HFFc6 (cell line): ENCODE measurements around the gene TSC22D1. TPM values are rescaled to one million over a fixed set of nuclear protein-coding genes. Genes with fewer than 3 reads are reported as not detected.

Experiments used
- DNase-seq: peaks from one replicate; pipeline ENCODE4 v3.0.0-alpha.2; 2018
- H3K27ac Mint-ChIP-seq: 2 replicates; pipeline ENCODE4 v1.8.0; 2020; ENCODE audit warnings: mild to moderate bottlenecking, mixed read lengths
- H3K27me3 Mint-ChIP-seq: 2 replicates; pipeline ENCODE4 v1.8.0; 2021; ENCODE audit warnings: mild to moderate bottlenecking, moderate library complexity, mixed read lengths; ENCODE audit not compliant: insufficient read depth
- H3K36me3 Mint-ChIP-seq: 2 replicates; pipeline ENCODE4 v1.8.0; 2021; ENCODE audit warnings: low read depth, mixed read lengths
- H3K4me1 Mint-ChIP-seq: 2 replicates; pipeline ENCODE4 v1.8.0; 2020; ENCODE audit warnings: low read depth, mixed read lengths
- H3K4me3 Mint-ChIP-seq: 2 replicates; pipeline ENCODE4 v1.8.0; 2020; ENCODE audit warnings: mild to moderate bottlenecking, moderate library complexity, mixed read lengths
- H3K9me3 Mint-ChIP-seq: 2 replicates; pipeline ENCODE4 v1.8.0; 2020; ENCODE audit warnings: mild to moderate bottlenecking, mixed read lengths
- total RNA-seq, 6 experiments: library from RNA; stranded (reverse); fragmentation: NEBNext Ultra II Directional; extraction: Animal tissue kit (Norgen Biotek cat#: 25700); gene quantifications; 2 replicates in 1 of 6; 3 replicates in 5 of 6; pipeline ENCODE4 v1.2.3, GENCODE V29; 2021
- TF ChIP-seq, protein P1 (sequence below): fragments of 200-600 bp; sonication (generic); IDR thresholded peaks from 2 replicates; pipeline ENCODE4 v1.5.0; 2021; ENCODE audit warnings: antibody characterized with exemption, mild to moderate bottlenecking

Gene TSC22D1
- total RNA-seq, 6 experiments from 2014 or later = 42.3 to 49.4 (median 45.2) TPM

DNA sequence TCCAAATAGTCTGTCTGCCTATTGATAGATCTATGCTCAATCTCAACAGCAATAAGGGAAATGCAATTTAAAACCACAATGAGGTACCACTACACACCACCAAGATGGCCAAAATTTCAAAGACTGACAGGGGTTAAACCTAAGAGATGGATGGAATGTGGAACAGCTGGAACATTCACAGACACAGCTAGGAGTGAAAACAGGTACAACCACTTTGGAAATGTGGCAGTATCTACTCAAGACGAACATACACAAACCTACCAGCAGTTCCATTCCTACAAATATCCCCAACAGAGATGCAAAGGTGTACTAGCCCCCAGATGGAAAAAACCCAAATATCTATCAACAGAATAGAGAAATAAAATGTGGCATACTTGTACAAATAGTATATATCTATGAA is 86.4 kb downstream of the TSC22D1 start:
- H3K4me3 Mint-ChIP-seq = no peak overlapping the region
- H3K36me3 Mint-ChIP-seq = no peaks in the 10 kb centered on the region; the same call in 1 of the 2 replicates

DNA sequence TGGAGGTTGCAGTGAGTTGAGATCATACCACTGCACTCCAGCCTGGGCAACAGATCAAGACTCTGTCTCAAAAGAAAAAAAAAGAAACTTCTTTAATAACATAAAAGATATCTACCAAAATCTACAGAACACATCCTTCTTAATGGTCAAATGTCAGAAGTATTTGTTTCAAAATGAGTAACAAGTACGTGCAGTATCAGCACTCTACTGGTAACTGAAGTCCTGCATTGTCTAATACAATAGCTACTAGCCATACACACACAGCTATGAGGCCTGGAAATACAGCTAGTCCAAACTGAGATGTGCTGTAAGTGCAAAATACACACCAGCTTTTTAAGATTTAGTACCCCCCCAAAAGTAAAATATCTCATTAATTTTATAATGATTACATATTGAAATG is 88.1 kb downstream of the TSC22D1 start:
- DNase-seq = no peak
- no peaks in the 10 kb centered on the region for H3K36me3 Mint-ChIP-seq
- H3K4me1 Mint-ChIP-seq = peaks cover 28% of the 10 kb centered on the region
- H3K4me3 Mint-ChIP-seq = no peak overlapping the region
- no peaks in the 10 kb centered on the region for H3K9me3 Mint-ChIP-seq
- H3K27ac Mint-ChIP-seq = no peak overlapping the region
- H3K27me3 Mint-ChIP-seq = peaks cover 1% of the 10 kb centered on the region; the same call in 1 of the 2 replicates
- TF ChIP-seq, protein P1, sequence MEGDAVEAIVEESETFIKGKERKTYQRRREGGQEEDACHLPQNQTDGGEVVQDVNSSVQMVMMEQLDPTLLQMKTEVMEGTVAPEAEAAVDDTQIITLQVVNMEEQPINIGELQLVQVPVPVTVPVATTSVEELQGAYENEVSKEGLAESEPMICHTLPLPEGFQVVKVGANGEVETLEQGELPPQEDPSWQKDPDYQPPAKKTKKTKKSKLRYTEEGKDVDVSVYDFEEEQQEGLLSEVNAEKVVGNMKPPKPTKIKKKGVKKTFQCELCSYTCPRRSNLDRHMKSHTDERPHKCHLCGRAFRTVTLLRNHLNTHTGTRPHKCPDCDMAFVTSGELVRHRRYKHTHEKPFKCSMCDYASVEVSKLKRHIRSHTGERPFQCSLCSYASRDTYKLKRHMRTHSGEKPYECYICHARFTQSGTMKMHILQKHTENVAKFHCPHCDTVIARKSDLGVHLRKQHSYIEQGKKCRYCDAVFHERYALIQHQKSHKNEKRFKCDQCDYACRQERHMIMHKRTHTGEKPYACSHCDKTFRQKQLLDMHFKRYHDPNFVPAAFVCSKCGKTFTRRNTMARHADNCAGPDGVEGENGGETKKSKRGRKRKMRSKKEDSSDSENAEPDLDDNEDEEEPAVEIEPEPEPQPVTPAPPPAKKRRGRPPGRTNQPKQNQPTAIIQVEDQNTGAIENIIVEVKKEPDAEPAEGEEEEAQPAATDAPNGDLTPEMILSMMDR = no peak

More for the DNA sequence above, 86.4 kb downstream of the TSC22D1 start:
- TF ChIP-seq, protein P1 = no peak
- no peaks in the 10 kb centered on the region for H3K9me3 Mint-ChIP-seq
- DNase-seq = no peak
- peaks cover 16% of the 10 kb centered on the region for H3K4me1 Mint-ChIP-seq
- peaks cover 1% of the 10 kb centered on the region; the same call in 1 of the 2 replicates for H3K27me3 Mint-ChIP-seq
- no peak overlapping the region for H3K27ac Mint-ChIP-seq

DNA sequence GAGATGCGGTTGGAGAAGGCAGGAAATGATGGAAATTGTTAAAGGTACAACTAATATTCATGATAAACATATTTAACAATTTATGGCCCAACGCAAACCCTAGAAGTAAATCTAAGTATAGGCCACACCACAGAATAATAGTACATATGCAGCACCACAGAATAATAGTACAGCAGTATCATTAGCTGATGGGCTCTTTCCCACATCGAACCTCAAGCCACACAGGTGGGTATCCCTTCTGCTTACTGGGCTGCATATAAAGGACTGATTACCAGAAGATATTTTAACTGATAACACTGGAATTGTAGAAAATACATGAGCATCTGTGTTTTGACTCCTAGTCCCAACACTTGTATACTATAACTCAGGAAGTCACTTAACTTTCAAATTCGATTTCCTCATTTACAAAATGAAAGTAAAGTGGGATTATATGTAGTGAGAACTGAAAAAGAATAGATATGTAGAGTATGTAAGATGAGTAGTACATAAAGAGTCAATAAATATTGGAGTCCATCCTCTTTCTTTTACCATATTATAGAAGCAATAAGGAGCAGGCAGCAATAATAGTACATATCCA is 91.5 kb downstream of the TSC22D1 start:
- Mint-ChIP-seq H3K36me3 (no peaks in the 10 kb centered on the region), H3K9me3 (no peaks in the 10 kb centered on the region), H3K4me3 (0 out of 2 replicates have a peak overlapping the region, but pooled peaks have one; percentile 6), H3K27ac (peak overlapping the region; percentile 2; the same call in 1 of the 2 replicates), H3K27me3 (no peaks in the 10 kb centered on the region), H3K4me1 (peaks cover 28% of the 10 kb centered on the region)
- DNase-seq = no peak
- TF ChIP-seq, protein P1 = no peak

DNA sequence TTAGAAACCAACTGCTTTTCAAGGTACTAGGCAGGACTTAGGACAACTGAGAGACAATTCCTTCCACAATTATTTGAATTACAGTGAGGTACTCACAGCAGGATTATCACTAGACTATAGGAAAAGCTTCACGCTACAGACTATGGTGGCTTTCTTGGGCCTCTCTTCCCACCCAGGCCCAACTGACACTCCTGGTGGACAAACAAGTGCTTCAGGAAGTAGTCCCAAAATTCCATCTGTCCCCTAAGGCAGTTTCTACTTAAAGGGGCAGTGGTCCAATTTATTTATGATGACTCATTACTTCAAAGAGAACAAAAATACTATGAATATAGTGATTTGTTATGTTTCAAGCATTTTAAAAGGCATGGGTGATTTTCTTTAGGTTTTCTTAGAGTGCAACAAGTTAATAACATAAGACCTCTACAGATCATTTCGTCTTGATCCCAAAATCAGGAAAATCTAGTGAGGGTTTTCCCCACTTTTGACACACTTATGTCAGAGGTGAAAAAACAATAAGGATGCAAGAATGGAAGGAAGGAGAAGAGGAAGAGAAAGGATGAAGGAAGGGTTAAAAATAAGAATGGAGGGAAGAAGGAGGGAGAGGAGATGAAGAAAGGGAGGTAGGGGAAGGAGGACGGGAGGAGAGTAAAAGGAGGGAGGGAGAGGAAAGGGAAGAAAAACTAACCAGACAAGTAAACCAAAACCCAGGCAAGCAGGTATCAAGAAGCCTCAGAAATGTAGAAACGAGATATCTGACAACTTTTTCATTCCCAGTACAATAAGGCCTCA is 101.8 kb downstream of the TSC22D1 start:
- Mint-ChIP-seq H3K36me3 (peaks cover 4% of the 10 kb centered on the region; the same call in 1 of the 2 replicates), H3K9me3 (no peaks in the 10 kb centered on the region), H3K4me1 (peaks cover 48% of the 10 kb centered on the region), H3K27me3 (peaks cover 1% of the 10 kb centered on the region), H3K4me3 (no peak overlapping the region), H3K27ac (no peak overlapping the region; the same call in 1 of the 2 replicates)
- TF ChIP-seq, protein P1 = no peak
- no peak for DNase-seq

DNA sequence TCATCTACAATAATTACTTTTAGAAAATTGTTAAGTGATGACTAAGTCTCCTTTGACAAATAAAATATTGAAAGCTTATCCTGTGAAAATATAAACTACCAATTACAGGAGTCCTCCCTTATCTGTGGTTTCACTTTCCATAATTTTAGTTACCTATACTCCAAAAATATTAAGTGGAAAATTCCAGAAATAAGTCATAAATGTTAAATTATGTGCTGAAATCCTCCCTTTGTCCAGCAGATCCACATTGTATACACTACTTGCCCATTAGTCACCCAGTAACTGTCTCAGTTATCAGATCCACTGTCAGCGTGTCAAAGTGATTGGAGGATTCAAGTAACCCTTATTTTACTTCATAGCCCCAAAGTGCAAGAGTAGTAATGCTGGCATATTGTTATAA is 104.4 kb downstream of the TSC22D1 start:
- Mint-ChIP-seq H3K27ac (peak overlapping the region; percentile 30), H3K4me1 (peaks cover 55% of the 10 kb centered on the region), H3K36me3 (peaks cover 4% of the 10 kb centered on the region; the same call in 1 of the 2 replicates), H3K27me3 (peaks cover 1% of the 10 kb centered on the region; the same call in 1 of the 2 replicates), H3K9me3 (no peaks in the 10 kb centered on the region), H3K4me3 (peak overlapping the region; percentile 71)
- TF ChIP-seq, protein P1 = no peak
- peak; percentile 59 for DNase-seq
